ENCODE data around the gene PTTG1IP.

DNA sequence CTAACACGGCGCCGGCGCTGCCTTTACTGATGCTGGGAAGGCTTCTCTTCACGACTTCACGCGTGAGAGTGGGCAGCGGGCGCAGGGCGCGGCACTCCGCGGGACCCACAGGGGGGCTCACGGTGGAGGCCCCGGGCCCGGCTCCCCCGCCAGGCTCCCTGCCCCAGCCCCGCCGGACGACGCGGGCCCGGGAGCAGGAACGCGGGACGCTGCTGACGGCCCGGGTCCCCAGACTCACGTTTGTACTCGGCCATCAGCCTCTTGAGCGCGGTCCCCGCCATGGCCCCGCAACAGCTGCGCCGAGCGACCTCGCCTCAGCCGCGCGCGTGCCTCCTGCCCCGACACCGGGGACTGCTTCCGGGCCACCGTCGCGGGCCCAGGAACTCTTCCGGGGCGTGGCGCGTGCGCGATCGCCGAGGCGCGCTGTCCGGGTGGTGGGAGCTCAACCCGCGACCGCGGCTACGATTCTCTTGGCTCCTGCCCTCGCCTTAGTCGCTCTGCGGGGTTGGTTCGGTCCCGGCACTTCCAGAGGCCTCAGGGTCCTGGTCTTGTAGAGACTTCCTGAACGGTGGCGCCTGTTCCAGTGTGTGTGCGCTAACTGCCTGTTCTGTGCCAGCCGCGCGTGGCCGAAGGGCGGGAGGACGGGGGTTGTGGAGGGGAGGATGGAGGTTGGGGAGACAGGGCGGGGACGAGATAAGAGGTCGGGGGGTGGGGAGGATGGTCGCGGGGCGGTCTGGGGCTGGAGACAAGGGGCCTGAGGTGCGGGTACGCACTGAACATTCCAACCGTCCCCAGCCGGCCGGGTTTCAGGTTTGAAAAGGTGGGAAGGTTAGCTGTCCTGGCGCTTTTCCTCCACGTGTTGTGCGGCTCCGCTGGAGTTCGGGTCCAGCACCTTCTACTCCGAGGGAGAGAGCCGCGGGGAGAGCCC is 71.8 kb downstream of the PTTG1IP start, which contains the start of gene UBE2G2:
- peak in 1 of 2 donors; percentile 75 for TF ChIP-seq POLR2A (IDR thresholded peaks at IDR 0.05)
- TF ChIP-seq, protein P1, sequence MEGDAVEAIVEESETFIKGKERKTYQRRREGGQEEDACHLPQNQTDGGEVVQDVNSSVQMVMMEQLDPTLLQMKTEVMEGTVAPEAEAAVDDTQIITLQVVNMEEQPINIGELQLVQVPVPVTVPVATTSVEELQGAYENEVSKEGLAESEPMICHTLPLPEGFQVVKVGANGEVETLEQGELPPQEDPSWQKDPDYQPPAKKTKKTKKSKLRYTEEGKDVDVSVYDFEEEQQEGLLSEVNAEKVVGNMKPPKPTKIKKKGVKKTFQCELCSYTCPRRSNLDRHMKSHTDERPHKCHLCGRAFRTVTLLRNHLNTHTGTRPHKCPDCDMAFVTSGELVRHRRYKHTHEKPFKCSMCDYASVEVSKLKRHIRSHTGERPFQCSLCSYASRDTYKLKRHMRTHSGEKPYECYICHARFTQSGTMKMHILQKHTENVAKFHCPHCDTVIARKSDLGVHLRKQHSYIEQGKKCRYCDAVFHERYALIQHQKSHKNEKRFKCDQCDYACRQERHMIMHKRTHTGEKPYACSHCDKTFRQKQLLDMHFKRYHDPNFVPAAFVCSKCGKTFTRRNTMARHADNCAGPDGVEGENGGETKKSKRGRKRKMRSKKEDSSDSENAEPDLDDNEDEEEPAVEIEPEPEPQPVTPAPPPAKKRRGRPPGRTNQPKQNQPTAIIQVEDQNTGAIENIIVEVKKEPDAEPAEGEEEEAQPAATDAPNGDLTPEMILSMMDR (IDR thresholded peaks at IDR 0.05) = no peak

All from thyroid gland (tissue), 4 donors.